A673 (cell line): ENCODE results near the gene MYL11.

ENCODE experiments used
- EZH2 ChIP-seq: fragments of 200-600 bp; sonication (generic); IDR thresholded peaks from 2 replicates; pipeline ENCODE4 v1.6.1; 2017; ENCODE audit warnings: borderline replicate concordance, low read depth, mild to moderate bottlenecking, mixed read lengths, antibody characterized with exemption, low read length; ENCODE audit not compliant: poor library complexity, severe bottlenecking
- TF ChIP-seq, protein P1 (sequence below): fragments of 300-800, 200-600 bp; sonication (generic); conservative IDR thresholded peaks from 2 replicates; pipeline ENCODE4 v1.5.1; 2017; ENCODE audit warnings: low read depth, mild to moderate bottlenecking, antibody characterized with exemption, low read length, moderate library complexity, mixed read lengths

DNA sequence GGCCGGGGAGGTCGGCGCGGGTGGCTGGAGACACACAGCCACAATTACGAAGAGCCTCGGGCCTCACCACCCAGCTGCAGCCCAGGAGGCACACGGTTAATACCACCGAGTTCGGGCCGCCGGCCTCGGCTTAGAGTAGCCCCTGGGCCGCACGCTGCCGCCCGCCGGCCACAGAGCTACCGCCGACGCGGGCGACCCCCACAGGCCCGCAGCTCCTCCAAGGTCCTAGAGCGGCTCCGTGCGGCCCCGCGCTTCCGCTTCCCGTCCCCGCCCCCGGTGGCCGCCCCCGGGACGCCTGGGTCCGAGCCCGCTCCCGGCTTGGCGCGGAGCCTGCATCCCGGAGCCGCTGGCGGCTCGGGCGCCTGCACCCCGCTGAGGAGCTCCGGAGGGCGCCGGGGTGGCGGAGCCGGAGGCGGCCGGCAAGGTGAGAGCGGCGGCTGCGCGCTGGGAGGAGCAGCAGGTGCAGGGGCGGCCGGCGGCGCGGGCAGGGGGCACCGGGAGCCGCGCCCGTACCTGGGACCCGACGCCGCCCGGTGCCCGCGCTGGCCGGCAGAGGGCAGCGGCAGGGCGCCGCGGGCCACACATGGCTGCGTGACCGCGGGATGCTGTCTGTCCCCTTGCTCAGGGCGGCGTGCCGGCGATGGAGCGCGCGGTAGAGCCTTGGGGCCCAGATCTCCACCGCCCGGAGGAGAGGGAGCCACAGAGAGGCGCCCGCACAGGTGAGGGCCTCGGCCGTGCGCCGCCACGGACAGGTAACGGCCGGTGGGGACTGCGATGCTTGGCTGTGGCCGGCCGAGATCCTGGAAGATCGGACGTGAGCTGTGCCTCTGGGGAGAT is 20.8 kb downstream of the MYL11 start, which contains the start of gene ZNF48:
- TF ChIP-seq, protein P1, sequence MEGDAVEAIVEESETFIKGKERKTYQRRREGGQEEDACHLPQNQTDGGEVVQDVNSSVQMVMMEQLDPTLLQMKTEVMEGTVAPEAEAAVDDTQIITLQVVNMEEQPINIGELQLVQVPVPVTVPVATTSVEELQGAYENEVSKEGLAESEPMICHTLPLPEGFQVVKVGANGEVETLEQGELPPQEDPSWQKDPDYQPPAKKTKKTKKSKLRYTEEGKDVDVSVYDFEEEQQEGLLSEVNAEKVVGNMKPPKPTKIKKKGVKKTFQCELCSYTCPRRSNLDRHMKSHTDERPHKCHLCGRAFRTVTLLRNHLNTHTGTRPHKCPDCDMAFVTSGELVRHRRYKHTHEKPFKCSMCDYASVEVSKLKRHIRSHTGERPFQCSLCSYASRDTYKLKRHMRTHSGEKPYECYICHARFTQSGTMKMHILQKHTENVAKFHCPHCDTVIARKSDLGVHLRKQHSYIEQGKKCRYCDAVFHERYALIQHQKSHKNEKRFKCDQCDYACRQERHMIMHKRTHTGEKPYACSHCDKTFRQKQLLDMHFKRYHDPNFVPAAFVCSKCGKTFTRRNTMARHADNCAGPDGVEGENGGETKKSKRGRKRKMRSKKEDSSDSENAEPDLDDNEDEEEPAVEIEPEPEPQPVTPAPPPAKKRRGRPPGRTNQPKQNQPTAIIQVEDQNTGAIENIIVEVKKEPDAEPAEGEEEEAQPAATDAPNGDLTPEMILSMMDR = no peak
- no peak for TF ChIP-seq EZH2
